NK-92 (cell line): ENCODE data around the gene TFR2.

Experiments
- DNase-seq: peaks from one replicate; lab custom pipeline; 2025; ENCODE audit not compliant: unreplicated experiment; lab: John Stamatoyannopoulos, UW

The TFR2 gene

DNA sequence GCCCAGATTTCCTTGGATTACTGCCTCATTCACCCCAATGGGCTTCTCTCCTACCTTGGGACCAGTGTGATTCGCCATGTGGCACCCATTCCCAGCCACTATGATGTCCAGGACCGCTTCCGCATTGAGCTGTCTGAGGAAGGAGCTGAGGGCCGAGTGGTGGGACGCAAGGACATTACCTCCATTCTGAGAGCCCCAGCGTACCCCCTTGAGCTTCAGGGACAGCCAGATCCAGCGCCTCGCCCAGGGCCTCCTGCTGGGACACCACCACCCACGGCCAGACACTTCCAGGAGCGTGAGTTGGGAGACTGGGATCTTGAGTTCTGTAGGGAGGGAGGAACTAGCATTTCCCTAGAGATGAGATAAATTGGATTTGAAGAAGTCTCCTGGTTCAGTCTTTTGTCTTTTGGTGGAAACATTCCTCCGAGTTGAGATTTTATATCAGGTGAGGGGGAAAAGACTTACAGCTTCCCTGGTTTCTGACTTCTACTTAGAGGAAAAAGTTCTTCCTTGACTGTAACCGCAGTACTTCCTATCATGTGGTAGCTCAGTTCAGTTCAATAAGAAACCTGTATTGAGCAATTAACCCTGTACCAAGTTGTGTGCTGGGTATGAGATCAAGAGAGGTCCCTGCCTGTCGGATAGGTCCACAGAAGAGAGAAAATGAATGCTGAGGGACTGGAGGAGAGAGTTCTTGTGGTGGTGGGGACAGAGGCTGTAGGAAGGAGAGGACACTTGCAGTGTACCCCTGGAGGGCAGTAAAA, 27.8 kb downstream of the TFR2 start:
- no peak for DNase-seq

DNA sequence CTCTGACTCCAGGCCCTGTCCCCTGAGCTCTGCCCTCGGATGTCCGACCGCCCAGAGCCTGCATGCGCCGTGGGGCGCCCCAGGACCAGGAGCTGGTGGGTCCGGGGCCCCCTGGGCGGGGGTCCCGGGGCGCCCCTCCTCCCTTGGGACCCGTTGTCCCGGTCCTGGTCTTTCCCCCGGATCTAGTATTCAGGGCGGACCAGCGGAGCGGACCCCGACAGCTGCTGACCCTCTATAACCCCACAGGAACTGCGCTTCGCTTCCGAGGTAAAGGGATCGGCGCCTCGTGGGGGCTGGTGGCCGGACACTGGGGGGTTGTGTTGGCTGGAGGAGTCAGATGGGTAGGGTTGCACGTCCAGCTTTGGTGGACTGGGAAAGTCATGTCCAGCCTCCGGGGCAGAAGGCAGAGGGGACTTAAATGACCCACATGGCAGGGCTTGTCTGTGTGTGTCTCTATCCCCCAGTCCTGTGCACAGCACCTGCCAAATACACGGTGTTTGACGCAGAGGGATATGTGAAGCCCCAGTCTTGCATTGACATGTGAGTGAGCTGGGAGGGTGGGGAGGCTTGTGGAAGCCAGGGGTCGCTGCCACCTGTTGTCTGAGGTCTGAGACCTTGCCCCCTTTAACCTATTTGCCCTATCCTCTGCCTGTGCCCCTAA, 28.5 kb downstream of the TFR2 start:
- DNase-seq, result no peak

DNA sequence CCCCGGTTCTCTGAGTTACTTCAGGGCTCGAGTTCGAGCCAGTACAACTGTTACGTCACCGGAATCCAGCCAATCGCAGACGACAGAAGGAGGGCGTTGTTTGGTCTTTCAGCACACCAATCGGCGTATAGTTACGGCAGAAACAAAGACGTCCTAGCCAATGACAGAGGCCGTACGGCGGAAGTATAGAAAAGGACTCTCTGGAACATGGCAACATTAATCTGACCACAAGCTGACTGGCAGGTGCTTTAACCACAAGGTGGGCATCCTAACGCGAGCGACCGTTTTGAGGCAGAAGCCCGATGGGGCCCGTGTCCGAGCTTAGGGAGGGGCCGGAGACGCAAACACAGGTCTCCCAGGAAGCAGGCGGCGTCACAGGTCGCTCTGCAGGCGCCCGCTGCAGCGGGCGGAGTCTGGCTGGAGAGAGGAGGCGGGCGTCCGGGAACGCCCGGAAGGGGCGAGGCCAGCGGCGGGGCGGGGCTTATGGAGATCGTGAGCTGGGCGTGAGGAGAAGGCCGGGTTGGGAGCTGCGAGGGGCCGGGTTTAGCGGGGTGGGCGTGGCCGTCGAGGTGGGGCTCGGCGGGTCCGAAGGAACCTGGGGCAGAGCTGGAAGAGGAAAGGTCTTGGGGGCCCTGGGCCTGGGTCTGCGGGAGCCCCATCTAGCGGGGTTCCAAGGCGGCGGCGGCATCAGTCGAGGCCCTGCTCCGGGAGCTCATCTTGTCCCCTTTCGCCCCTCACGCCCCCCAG, 29.2 kb downstream of the TFR2 start, which contains the start of gene MOSPD3:
Gene MOSPD3 (plus strand): TSS at position 558 of the 747 bp plus-strand sequence. CDS start 252 bp downstream, outside the sequence.
- DNase-seq, result peak; percentile 85

DNA sequence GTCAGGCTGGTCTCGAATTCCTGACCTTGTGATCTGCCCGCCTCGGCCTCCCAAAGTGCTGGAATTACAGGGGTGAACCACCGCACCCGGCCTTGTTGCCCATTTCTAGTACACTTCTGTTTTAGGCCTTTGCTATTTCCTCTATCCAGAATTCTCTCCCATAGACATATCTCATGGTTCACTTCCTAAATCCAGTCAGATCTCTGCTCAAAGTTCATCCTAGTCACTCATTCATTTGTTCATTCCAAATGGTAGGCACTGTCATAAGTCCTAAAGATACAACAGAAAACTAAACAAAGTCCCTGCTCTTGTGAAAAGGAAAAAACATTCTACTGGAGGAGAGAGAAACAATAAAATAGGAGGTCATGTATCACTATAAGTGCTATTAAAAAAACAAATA, 31.4 kb downstream of the TFR2 start:
- no peak for DNase-seq

DNA sequence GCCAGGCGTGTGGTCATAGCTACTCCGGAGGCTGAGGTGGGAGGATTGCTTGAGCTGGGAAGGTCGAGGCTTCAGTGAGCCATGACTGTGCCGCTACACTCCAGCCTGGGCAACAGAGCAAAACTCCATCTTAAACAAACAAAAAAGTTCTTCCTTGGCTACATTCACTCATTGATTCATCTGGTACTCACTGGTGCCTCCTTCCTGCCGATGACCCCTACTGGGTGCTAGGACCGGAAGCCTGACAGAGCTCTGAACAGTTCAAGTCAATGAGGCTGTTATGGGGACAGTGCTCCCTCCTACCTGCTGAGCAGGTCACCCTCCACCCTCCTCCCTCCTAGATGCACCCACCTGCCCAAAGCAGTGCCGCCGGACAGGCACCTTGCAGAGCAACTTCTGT, 34.2 kb downstream of the TFR2 start:
- DNase-seq, result no peak

DNA sequence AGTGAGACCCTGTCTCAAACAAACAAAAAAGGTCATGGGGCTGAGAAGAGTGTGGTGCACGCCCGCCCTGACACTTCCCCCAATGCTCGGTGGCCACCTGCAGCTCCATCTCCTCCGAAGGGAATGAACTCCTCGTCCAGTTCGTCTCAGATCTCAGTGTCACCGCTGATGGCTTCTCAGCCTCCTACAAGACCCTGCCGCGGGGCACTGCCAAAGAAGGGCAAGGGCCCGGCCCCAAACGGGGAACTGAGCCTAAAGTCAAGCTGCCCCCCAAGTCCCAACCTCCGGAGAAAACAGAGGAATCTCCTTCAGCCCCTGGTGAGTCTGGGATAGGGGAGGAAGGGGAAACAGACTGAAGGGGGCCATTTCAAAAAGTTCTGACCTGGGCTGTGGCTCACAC, 35.0 kb downstream of the TFR2 start:
- no peak for DNase-seq

DNA sequence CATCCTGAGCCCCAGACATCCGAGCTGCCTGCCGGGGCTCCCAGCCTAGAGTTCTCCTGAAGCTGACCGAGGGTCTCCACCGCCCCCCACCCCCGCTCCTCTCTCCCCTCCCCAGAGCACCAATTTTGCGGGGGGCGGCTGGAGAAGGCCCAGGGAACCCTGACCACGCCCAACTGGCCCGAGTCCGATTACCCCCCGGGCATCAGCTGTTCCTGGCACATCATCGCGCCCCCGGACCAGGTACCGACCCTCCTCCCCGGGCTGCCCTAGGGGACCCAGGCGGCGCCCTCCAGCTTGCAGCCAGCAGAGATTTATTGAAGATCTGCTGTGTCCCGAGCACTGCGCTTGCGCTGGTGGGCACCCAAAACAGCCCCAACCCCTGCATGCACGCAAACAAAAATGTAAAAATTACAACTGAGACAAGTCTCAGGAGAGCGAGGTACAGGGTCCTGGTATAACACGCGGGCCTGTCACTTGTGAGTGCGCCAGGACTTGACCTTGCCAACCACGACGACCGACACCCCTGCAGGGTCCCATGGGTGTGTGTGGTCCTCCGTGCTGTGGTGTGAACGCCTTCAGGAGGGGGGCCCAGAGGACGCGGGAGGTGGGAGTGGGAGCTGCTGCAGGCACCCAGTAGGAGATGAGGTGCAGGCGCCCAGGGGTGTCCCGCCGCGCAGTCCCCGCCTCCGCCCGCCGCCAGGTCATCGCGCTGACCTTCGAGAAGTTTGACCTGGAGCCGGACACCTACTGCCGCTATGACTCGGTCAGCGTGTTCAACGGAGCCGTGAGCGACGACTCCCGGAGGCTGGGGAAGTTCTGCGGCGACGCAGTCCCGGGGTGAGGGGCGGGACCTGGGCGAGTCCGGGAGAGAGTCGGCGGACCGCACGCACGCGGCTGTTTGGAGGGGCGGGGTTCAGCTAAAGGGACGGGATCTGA, 36.1 kb downstream of the TFR2 start:
- DNase-seq, result no peak

DNA sequence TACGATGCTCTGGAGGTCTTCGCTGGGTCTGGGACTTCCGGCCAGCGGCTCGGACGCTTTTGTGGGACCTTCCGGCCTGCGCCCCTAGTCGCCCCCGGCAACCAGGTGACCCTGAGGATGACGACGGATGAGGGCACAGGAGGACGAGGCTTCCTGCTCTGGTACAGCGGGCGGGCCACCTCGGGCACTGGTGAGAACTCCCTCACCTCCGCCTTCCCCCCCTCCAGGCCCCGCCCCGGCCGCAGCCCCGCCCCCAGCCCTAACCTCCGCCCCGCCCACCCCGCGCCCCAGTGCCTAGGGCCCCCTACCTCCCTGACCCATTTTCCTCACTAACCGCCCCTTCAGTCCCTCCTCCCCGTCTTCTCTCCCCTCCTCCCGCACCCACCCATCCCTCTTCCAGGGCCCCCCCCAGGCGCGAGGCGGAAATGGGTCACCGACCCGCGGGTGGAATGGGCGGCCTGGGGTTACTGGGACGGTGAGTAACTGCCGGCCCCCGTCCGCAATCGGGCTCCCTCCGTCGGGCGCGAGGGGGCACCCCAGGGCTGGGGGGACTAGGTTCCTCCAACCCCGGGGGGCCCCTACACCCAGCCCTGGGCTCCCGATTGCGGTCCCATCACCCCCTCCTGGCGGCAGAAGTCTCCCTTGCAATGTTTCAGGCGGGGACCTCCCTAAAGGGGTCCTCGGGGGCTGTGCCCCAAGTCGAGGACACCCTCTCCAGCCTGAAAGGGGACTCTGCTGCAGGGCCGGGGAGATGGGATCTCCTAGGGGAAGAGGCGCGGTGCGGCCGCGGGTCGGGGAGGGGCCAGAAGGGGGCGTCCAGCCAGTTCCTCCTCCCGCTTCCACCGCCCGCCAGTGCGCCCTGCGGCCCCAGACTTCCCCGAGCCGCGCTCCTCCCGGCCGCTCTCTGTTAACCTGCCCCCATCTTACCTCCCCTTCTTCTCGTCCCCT, 37.0 kb downstream of the TFR2 start:
- DNase-seq, result no peak

DNA sequence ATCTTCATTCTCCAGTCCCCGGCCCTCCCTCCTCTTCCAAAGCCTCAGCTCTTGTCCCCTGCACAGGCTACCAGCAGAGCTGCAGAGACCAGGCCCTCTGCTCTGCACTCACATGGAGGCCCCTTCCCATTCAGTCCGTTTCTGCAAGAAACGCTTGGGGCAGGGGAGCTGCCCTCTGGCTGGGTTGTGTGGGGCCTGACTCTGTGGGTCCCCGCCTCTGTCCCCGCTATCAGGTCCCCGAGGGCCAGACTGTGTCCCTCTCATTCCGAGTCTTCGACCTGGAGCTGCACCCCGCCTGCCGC, 37.7 kb downstream of the TFR2 start:
- DNase-seq, result no peak

DNA sequence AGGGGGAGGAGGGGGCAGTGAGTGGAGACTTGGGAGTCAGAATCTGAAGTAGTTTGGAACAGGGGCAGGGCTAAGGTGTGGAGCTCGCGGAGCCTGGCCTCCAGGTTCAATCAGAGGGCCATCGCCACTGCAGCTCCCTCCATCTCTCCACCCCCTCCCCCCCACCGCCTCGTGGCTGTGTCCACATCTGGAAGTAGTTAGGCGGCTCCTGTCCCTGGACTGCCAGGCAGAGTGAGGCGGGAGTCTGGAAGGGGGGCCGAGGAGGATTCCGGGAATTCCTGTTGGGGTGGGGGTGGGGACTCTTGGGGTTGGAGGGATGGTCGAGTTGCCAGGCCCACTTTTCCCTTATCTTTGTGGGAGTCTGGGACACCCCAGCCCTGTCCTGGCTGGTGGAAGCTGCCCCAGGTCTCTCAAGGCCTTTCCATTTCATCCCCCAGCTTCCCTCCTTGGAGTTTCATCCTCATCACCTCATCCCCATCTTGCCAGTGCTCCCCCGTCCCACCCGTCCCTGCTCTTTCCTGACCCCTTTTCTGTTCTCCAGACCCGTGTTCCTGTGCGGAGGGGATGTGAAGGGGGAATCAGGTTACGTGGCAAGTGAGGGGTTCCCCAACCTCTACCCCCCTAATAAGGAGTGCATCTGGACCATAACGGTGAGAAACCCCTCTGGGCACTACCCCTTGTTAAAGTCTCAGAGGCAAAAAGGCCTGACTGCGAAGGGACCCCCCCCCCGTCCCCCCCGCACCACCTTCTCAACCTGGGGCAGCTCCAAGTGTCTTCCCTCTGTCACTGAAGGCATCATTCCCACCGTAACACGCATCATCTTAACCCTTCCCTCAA, 38.2 kb downstream of the TFR2 start:
- no peak for DNase-seq

DNA sequence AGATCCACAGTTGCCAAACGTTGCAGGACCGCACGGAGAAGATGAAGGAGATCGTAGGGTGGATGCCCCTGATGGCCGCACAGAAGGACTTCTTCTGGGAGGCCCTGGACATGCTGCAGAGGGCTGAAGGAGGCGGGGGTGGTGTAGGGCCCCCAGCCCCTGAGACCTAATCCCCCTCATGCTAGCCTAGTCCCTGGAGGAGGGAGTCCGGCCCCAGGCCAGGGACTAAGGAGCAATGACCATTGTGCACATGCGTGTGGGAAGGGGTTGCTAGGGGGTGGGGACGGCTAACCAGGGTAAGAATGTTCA, 40.7 kb downstream of the TFR2 start:
- no peak for DNase-seq

DNA sequence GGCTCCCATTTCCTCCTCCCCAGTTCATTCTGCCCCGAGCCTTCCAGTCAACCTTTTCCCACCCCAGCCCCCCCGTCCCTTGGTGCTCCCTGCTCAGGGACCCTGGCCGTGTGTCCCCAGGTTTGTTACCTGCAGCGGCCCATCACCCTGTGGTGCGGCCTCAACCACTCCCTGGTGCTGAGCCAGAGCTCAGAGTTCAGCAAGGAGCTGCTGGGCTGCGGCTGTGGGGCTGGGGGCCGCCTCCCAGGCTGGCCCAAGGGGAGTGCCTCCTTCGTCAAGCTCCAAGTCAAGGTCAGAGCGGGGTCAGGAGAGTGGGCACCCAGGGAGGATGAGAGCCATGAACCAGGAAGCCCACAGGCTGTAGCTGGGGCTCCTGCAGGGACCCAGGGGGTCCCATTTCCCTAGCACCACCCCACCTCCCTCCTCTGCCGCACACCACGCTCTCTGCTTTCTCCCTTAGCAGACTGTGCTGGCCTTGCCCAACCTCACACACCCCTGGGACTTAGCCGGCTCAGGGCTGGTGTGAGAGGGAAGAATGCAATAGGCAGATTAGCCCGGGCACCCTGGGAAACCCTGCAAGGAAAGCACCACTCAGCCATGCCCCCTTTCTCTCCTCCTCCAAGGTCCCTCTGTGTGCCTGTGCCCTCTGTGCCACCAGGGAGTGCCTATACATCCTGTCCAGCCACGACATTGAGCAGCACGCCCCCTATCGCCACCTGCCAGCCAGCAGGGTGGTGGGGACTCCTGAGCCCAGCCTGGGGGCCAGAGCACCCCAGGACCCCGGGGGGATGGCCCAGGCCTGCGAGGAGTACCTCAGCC, 41.2 kb downstream of the TFR2 start:
- DNase-seq, result no peak

DNA sequence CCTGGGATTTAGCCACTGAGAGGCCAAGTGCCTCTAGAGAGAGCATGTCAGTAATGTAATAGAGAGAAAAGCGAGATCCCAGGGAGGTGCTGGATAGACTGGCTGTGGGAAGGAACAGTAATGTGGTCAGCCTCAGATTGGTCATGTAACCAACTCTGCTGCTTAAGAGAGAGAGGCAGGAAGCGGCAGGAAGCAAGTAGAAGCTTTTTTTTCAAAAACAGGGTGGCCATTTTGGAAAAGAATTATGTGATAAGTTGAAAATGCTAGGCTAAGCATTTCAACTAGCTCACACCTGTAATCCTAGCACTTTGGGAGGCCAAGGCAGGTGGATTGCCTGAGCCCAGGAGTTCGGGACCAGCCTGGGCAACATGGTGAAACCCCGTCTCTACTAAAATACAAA, 42.9 kb downstream of the TFR2 start:
- no peak for DNase-seq

DNA sequence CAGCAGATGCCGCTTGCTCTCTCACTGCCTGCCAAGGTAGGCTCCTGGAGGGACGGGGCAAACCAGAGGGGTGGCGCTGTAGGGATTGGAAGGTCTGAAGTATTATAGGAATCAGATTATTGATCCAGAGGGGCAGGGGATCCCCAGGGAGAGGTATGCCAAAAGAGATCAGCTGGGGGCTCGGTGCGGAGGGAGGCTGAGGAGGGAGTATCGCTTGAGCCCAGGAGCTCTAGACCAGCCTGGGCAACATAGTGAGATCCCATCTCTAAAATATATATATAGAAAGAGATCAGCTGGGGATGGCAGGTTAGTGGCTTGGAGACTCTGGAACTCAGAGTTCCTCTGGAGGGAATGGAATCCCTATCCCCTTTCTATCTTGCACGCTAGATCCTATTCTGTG, 46.2 kb downstream of the TFR2 start:
- no peak for DNase-seq

DNA sequence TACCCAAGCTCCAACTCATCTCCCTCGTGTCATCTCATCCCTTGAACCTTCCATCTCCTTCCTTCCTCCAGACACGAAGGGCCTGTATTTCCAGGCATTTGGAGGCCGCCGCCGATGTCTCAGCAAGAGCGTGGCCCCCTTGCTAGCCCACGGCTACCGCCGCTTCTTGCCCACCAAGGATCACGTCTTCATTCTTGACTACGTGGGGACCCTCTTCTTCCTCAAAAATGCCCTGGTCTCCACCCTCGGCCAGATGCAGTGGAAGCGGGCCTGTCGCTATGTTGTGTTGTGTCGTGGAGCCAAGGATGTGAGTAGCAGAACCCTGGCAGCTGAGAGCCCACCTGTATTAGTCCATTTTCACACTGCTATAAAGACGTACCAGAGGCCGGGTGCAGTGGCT, 49.8 kb downstream of the TFR2 start:
- no peak for DNase-seq

DNA sequence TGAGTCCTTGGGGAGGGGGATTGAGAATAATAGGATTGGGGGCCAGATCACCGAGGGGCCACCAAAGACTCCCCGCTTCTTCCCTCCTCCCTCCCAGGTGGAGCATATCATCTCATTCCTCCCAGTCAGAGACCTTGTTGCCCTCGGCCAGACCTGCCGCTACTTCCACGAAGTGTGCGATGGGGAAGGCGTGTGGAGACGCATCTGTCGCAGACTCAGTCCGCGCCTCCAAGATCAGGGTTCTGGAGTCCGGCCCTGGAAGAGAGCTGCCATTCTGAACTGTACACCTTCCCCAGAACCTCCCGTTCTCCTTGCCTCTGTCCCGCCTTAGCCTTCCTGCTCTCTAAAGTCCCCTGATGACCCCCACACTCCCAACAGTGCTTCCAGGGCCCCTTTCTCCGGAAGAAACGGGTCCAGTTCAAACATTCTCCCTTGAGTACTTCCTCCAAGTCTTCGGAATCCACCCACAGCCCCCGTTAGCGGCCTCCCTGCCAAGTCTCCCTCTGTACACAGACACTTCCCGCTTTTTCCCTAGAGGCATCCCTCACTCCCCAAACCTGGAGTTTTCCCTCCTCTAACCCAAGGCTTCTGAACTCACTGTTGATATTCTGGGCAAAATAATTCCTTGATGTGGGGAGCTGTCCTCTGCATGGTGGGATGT, 51.1 kb downstream of the TFR2 start:
- no peak for DNase-seq

DNA sequence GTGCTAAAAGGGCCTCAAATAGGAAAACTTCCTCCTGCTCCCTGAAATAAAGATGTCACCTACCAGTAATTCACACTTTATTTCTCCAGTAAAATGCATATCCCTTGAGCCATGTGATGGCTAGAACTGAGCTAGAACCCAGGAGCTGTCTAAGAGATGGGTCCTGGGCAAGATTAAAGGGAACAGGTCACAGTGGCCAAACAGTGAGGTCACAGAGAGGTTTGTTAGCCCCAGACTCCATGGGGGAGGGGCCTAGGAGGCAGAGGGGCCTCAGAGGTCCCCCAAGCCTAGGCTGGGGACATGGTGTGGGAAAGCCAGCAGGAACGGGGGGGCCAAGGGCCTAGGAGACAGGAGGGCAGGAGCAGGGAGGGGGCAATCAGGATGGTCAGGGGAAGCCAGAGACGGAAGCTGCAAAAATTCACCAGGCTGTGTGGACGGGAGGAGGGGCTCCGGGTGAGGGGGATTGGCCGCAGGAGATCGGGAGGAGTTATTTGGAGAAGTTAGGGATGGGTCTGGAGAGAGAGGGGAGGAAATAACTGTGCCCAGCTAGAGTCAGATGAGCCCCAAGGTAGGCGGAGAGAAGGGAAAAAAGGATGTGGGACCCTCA, 51.9 kb downstream of the TFR2 start:
- no peak for DNase-seq

DNA sequence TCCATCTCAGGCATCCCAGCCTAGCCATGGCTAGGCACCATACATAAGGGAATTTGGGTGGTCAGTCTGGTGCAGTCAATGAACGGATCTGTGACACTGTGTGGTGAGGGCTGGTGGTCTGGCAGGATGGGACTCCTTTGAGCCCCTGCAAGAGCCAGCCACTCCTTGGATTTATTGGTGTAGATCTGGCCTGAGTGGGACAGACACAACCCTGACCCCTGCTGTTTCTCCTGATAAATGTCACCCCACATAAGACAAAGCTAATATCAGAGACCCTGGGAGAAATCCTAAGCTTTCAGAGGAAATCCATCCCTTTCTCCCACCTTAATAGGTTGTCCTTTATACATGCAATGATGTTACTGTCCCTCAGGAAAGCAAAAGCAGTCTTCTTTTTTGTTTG, 52.9 kb downstream of the TFR2 start:
- DNase-seq, result no peak
